Activated B cell treated with CpG ODN at 0.5 μM for 24 hours (primary cell): Measurements from ENCODE around the gene ST7L. TPM values are rescaled to one million over a fixed set of nuclear protein-coding genes. Genes with fewer than 3 reads are reported as not detected.

Experiments
- ATAC-seq: fragments of 200-7000 bp; cut with Tn5 transposase; one replicate; pipeline ENCODE4 v1.10.0; 2021; ENCODE audit warnings: low read depth, mild to moderate bottlenecking, moderate library complexity
- CTCF ChIA-PET: fragments of 350-600 bp; sonication (Branson Sonifier 250); formaldehyde crosslinking; loops from one replicate; lab custom pipeline; 2021; ENCODE audit warnings: antibody characterized with exemption; lab: Charles Lee
- POLR2A ChIA-PET: fragments of 350-600 bp; sonication (Branson Sonifier 250); formaldehyde crosslinking; loops from one replicate; lab custom pipeline; 2021; ENCODE audit warnings: antibody characterized with exemption; lab: Charles Lee
- DNase-seq: peaks from one replicate; pipeline ENCODE4 v3.0.0; 2022
- H3K27ac Mint-ChIP-seq: one replicate; pipeline ENCODE4 v1.8.0; 2020; ENCODE audit warnings: mixed read lengths
- H3K27me3 Mint-ChIP-seq: one replicate; pipeline ENCODE4 v1.8.0; 2021; ENCODE audit warnings: mixed read lengths
- H3K36me3 Mint-ChIP-seq: one replicate; pipeline ENCODE4 v1.8.0; 2021; ENCODE audit warnings: low read depth, mixed read lengths
- H3K4me1 Mint-ChIP-seq: one replicate; pipeline ENCODE4 v1.8.0; 2021; ENCODE audit warnings: mixed read lengths
- H3K4me3 Mint-ChIP-seq: one replicate; pipeline ENCODE4 v1.8.0; 2020; ENCODE audit warnings: mild to moderate bottlenecking, mixed read lengths
- H3K9me3 Mint-ChIP-seq: one replicate; pipeline ENCODE4 v1.8.0; 2020; ENCODE audit warnings: mixed read lengths
- CTCF ChIP-seq: fragments of 200-600 bp; IDR thresholded peaks from one replicate; pipeline ENCODE4 v1.8.0; 2022; ENCODE audit warnings: antibody characterized with exemption, mild to moderate bottlenecking
- intact Hi-C: fragments of 100-400 bp; cut with micrococcal nuclease; formaldehyde crosslinking; loops from one replicate; pipeline ENCODE4 v1.15.1; 2024
- total RNA-seq: library from RNA; stranded (reverse); gene quantifications from 2 replicates; pipeline ENCODE4 v1.2.3, GENCODE V29; 2022

Gene ST7L
- total RNA-seq, 1 donor from 2014 or later: 13.8 TPM

- H3K36me3 Mint-ChIP-seq: peaks cover 22% of the 10 kb centered on the region
- intact Hi-C loops: no loop called here
- ChIA-PET CTCF (no interaction called here), POLR2A (no interaction called here)
- TF ChIP-seq CTCF: no peak
- no peak overlapping the region for H3K27ac Mint-ChIP-seq
- ATAC-seq (no peak), DNase-seq (no peak)
- no peaks in the 10 kb centered on the region for H3K9me3 Mint-ChIP-seq
- H3K4me3 Mint-ChIP-seq: no peak overlapping the region
- no peaks in the 10 kb centered on the region for H3K4me1 Mint-ChIP-seq
- H3K27me3 Mint-ChIP-seq: no peaks in the 10 kb centered on the region
These were observed 81.5 kb downstream of the ST7L start for GRCh38 chr1:112537456-112537855.

- CTCF ChIA-PET: no interaction called here
- TF ChIP-seq CTCF: no peak
- H3K4me3 Mint-ChIP-seq: no peak overlapping the region
- no peaks in the 10 kb centered on the region for H3K9me3 Mint-ChIP-seq
- no peaks in the 10 kb centered on the region for H3K4me1 Mint-ChIP-seq
- DNase-seq (no peak), ATAC-seq (no peak)
- POLR2A ChIA-PET: no interaction called here
- H3K27me3 Mint-ChIP-seq: no peaks in the 10 kb centered on the region
- H3K27ac Mint-ChIP-seq: no peak overlapping the region
- intact Hi-C loops: no loop called here
- peaks cover 22% of the 10 kb centered on the region for H3K36me3 Mint-ChIP-seq
These were observed 82.4 kb downstream of the ST7L start for GRCh38 chr1:112536561-112536960.

- H3K27me3 Mint-ChIP-seq: no peaks in the 10 kb centered on the region
- no peaks in the 10 kb centered on the region for H3K4me1 Mint-ChIP-seq
- CTCF ChIA-PET: no interaction called here
- no peak for TF ChIP-seq CTCF
- intact Hi-C loops: no loop called here
- no peaks in the 10 kb centered on the region for H3K9me3 Mint-ChIP-seq
- POLR2A ChIA-PET: no interaction called here
- H3K36me3 Mint-ChIP-seq: peaks cover 3% of the 10 kb centered on the region
- no peak overlapping the region for H3K27ac Mint-ChIP-seq
- no peak for DNase-seq
- ATAC-seq: no peak
- no peak overlapping the region for H3K4me3 Mint-ChIP-seq
These were observed 85.9 kb downstream of the ST7L start for GRCh38 chr1:112533029-112533428.

- POLR2A ChIA-PET: no interaction called here
- no peaks in the 10 kb centered on the region for H3K27me3 Mint-ChIP-seq
- H3K27ac Mint-ChIP-seq: no peak overlapping the region
- ATAC-seq: no peak
- CTCF ChIA-PET: no interaction called here
- peaks cover 6% of the 10 kb centered on the region for H3K36me3 Mint-ChIP-seq
- no peaks in the 10 kb centered on the region for H3K9me3 Mint-ChIP-seq
- DNase-seq: no peak
- no peak overlapping the region for H3K4me3 Mint-ChIP-seq
- intact Hi-C loops: no loop called here
- H3K4me1 Mint-ChIP-seq: no peaks in the 10 kb centered on the region
- TF ChIP-seq CTCF: no peak
These were observed 86.9 kb downstream of the ST7L start for GRCh38 chr1:112532064-112532463.

GRCh38 chr1:112530832-112531231 lies 88.1 kb downstream of the ST7L start:
- Mint-ChIP-seq H3K9me3 (no peaks in the 10 kb centered on the region), H3K27ac (no peak overlapping the region), H3K36me3 (peaks cover 9% of the 10 kb centered on the region), H3K27me3 (no peaks in the 10 kb centered on the region), H3K4me1 (no peaks in the 10 kb centered on the region), H3K4me3 (no peak overlapping the region)
- DNase-seq (no peak), ATAC-seq (no peak)
- TF ChIP-seq CTCF: no peak
- ChIA-PET POLR2A (no interaction called here), CTCF (no interaction called here)
- intact Hi-C loops: no loop called here
